GM21529 (cell line): ENCODE measurements around the gene LIN7A.

Experiments used
- ATAC-seq: cut with Tn5 transposase; IDR thresholded peaks from one replicate; pipeline ENCODE4 v1.9.1; 2021; ENCODE audit not compliant: unreplicated experiment

Gene LIN7A

GRCh38 chr12:80761838-80762237 lies 175.9 kb downstream of the LIN7A start:
- ATAC-seq, result no peak

GRCh38 chr12:80756875-80757274 lies 180.9 kb downstream of the LIN7A start:
- peak; percentile 84 for ATAC-seq

- ATAC-seq, result no peak
Measured at GRCh38 chr12:80754274-80754673, 183.5 kb downstream of the LIN7A start.

- ATAC-seq, result no peak
Measured at GRCh38 chr12:80752464-80752863, 185.3 kb downstream of the LIN7A start.

GRCh38 chr12:80749456-80749855 lies 188.3 kb downstream of the LIN7A start:
- ATAC-seq, result no peak

GRCh38 chr12:80747800-80748199 lies 189.9 kb downstream of the LIN7A start:
- ATAC-seq, result no peak

GRCh38 chr12:80745851-80746505 lies 191.8 kb downstream of the LIN7A start:
- no peak for ATAC-seq
